CD4-positive, alpha-beta T cell treated with Interleukin-12 subunit alpha and Interleukin-12 subunit beta, for 1 hour (primary cell): Measurements from ENCODE around the gene FNIP2.
A peak's percentile ranks its signal among the peaks of the same experiment; 100 is the strongest.
"Not testable (repeated sequence)": the region's sequence is repeated elsewhere in the genome, so short reads cannot be mapped to it uniquely, and the experiment has no call there.

Source experiments
- DNase-seq: peaks from one replicate; pipeline ENCODE4 v3.0.0-alpha.2; 2020

The FNIP2 gene

DNA sequence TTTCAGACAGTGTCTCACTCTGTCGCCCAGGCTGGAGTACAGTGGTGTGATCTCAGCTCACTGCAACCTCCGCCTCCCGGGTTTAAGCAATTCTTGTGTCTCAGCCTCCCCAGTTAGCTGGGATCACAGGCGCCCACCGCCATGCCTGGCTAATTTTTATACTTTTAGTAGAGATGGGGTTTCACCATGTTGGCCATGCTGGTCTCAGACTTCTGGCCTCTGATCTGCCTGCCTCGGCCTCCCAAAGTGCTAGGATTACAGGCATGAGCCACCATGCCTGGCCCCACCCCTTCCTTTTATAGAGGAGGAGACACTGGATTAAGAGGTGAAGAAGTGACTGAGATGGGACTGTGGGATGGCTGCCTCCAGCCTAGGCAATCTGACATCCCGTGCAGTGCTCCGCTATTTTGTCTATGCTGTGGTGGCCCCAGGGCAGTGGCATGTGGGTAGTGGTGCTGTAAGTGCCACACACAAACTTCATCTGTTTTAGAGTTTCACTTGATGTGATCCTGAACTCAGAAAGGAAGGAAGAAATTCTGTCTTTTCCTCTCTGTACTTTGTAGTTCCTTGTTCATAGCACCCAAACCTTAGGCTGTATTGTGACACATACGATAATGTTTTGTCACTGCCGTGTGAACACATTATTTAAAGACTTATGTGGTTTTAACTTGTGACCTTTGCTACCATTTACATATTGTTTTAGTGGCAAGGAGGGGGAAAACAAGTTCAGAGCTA, 48.9 kb downstream of the FNIP2 start:
- DNase-seq, result no peak

DNA sequence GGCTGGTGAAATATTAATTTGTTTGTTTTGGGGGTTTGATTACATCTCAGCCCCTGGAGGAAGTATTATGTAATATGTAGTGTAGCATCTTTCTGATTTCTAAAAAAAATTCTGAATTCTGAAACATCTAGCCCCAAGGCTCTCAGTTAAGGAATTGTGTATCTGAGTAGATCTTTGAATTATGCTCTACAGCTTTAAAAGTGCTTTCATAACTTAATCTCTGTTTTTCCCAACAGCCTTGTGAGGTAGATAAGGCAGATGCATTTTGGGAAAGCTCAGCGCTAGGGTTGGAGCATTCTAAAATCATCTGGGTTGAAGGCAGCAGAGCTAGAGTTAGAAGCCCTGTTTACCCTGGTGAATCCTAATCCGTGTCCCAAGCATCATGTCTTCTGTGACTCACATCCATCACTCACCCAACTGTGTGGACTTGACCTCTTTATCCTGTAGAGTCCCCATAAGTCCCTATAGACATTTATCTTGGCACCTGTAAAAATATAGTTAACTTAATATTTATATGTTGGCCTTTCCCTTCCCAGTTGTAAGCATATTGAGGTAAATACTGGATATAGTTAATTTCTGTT, 49.8 kb downstream of the FNIP2 start:
- DNase-seq, result no peak

DNA sequence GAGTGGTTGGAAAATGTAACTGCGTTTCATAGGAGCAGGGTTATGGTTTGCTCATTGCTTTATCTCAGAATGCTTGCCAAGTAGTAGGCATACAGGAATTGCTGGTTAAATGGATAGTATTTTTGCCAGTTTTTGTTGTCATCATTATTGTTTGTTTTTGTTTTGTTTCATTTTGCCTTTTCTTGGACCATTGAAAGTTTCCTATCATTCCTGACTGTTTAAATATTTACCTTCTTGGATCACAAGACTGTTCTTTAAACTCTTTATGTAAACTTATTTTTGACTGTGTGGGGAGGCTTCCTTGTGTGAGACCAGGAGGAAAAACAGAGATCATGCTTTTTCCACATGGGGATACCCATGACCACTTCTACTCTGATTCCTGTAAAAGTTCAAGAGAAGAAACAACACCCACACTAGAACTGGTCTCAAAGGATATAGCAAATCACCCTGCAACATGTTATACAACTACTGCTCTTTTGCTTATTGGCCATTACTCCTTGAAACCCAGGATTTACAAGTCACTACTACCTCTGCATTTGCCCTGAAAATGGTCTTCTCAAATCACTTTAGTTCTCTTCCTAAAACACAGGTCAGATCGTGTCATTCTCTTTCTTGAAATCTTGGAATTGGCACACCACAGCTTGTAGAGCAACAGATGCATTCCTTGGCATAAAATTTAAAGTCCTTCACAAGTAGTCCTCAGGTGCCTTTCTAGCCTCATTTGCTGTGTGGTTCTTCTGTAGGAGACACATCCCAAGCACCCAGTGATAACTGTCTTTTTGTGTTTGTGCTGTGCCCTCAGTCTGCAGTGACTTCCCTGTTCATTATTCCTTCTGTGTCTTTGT, 51.3 kb downstream of the FNIP2 start:
- DNase-seq, result no peak

DNA sequence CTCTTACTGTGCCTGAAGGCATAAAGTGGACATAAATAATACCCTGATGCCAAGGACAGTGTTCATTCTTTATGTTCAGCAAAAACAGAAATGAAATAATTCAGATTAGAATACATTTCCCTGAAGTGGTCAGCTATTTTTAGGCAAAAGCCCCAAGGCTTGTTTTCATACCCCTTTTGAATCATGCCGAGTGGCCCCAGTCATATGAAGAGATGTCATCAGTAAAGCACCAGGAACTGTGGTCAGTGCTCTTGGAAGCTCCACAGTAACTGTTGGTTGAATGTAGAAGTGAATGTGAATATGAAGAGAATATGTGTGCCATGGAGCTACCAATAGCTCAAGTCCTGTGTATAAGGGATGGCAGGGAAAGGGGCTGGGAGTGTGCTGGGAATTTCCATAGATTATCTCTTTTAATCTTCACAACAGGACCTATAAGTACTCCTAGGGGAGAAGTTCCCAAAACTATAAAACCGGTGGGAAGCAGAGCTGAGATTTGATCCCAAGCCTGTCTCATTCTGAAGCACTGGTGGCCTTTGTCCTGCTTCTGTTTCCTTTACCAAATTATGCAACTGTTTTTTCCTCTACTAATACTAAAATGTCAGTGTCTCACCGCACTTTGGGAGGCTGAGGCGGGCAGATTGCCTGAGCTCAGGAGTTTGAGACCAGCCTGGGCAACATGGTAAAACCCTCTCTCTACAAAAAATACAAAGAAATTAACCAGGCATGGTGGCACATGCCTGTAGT, 52.6 kb downstream of the FNIP2 start:
- DNase-seq, result no peak

DNA sequence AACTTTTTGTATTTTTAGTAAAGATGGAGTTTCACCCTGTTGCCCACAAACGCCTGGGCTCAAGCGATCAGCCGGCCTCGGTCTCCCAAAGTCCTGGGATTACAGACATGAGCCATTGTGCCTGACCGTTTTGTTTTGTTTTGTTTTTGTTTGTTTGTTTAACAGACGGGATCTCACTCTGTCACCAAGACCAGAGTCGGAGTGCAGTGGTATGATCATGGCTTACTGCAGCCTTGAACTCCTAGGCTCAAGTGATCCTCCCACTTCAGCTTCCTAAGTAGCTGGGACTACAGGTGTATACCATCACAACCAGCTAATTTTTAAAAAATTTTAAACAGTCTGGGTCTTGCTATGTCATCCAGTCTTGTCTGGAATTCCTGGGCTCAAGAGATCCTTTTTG, 53.5 kb downstream of the FNIP2 start:
- no peak for DNase-seq

DNA sequence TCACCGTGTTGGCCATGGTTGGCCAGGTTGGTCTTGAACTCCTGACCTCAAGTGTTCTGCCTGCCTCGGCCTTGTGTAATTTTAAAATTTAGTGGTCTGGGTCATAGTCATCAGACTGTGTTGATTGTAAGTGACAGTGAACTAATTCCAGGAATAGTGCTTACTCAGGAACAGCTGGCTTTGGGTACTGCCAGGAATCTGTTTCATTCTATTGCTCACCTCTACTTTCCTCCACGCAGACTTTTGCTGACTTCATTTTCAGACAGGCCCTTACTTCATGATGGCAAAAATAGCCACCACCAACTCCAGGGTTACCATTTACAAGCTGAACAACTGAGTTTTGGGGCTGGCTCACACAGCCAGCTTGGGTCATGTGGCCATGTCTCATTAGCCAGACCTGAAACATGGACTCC, 54.6 kb downstream of the FNIP2 start:
- no peak for DNase-seq

DNA sequence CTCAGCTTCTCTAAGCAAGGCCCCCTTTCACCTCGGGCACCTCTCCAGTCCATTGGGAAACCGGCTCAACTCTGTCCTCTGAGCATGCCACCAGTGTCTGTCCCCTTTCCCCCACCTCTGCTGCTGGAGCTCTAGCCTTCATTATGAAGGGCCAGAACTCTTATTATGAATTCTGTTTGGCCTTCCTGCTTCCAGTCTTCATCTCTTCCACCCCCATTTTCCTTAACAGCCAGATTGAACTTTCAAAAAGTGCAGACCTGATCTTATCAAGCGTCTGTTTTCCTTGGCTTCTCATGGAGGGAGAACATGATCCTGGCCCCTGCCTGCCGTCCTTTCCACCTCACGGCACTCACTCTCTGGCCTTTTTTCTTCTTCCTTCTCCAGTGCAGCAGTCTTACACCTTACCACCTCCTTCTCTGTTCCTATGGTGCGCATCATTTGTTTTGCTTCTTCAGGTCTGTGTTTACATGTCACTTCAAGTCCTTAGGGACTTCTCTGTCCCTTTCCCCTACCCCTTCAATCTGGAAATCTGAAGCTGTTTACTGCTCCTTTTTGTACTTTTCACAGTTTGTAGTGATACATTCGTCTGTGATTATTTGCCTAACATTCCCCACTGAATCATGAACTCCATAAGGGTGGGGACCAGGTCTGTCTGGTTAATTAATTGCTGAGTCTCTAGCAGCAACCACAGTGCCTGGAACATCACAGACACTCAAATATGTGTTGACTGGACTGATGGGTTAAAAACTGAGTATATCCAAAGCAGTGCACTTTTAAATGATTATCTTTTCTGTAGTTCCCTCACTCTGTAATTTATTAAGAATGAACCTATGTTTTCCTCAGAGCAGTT, 55.8 kb downstream of the FNIP2 start:
- DNase-seq, result no peak

DNA sequence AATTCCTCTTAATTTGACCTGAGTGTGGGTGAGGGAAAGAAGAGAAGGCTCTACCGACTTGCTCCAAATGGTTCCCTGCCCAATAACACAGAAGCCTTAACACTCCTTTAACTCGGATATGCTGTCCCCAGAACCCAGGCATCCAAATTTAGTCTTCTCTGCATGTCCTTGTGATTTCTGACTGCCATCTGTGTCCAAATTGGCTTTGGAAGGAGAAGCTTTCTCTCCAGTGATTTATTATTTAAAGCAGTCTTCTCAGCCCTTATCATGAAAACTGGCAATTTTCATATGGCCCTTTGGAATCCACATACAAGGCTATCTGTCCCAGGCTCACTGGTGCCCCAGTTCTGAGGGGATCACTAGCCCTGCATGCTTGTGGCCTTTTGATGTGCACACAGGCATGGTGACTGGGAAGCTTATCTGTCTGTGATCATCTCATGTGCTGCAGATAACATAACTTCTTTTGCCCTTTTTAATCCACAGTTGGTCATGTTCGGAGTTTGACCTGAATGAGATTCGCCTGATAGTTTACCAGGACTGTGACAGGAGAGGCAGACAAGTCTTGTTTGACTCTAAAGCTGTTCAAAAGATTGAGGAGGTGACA, 56.7 kb downstream of the FNIP2 start:
- DNase-seq, result no peak

DNA sequence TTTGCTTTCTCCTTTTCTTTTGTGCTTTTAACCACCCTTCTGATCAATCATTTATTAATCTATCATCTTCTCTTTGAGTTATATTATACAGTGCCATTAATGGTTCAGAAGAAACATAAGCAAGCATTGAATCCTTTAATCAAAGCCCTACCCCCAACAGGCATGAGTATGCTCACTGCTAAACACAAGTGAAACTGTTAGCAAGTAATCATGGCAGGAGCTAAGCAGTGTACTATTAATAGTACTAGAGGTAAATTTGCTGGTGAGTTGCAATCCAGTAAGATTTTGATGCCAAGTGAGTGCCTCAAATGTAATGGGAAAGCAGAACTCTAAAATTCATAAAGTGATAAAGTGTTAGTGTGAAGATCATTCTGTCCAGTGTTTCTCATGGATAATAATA, 57.2 kb downstream of the FNIP2 start:
- no peak for DNase-seq

DNA sequence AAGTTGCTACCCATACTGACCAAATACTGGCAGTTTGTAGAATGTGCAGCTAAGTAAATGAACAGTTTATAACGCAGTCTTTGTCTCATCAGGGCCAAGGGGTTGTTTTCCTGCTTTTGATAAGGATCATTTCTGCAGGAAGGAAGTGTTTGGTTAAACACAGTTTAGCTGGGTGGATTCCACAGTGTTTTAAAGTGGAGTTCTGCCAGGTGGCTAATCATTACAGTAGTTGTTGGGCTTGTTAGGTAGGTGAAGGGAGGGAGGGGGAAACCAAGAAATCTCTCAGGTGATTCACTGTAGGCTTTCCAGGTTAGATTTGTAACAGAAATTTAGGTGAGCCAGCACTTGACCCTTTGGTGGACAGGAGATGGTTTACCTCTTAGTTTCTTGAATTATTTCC, 58.1 kb downstream of the FNIP2 start:
- DNase-seq, result peak; percentile 28

DNA sequence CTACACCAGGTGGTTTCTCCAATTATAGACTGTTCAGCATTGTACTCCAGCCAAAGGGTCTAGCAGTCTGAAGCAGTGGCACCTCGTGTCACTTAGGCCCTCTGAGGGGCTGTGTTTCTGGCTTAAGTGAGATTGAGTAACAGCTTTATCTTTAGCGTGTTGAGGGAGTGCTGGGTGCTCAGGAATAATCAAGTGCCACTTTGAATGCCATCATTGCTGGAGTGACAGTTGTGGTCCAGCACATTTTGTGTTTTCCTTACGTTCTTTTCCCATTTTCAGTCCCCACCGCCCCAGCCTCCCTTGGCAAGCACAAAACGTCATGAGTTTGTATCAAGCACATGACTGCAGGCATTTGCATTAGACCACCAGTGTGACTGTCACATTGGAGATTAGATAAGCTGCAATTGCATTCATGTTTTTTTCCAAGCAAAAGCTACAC, 58.7 kb downstream of the FNIP2 start:
- DNase-seq, result no peak

DNA sequence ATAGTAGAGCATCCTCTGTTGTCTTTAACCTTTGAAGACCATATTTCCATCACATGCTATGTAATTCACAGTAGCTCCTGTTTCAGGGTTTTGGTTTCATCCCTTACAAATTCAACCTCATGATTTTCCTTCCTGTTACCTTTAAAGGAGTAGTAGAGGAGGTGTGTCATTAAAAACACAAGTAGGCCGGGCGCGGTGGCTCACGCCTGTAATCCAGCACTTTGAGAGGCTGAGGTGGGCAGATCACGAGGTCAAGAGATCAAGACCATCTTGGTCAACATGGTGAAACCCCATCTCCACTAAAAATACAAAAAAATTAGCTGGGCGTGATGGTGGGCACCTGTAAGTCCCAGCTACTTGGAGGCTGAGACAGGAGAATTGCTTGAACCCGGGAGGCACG, 59.3 kb downstream of the FNIP2 start:
- DNase-seq, result not testable (repeated sequence)

DNA sequence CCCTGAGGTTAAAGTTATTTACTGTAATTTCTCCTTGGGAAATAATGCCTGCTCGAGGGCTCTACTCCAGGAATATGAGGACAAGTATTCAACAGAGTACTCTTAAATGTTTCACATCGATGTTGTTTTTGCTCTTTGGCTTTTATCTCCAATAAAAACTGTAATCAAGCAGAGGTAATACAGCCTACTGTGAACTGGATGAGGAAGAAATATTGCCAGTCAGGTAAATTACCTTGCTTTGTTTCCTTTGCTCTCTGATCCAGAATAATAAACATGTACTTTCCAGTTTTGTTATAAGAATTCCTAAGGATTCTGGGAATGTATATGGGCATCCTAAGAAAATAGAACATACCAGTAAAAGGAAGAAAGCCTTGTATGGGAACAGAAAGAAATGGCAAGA, 60.4 kb downstream of the FNIP2 start:
- DNase-seq, result no peak

DNA sequence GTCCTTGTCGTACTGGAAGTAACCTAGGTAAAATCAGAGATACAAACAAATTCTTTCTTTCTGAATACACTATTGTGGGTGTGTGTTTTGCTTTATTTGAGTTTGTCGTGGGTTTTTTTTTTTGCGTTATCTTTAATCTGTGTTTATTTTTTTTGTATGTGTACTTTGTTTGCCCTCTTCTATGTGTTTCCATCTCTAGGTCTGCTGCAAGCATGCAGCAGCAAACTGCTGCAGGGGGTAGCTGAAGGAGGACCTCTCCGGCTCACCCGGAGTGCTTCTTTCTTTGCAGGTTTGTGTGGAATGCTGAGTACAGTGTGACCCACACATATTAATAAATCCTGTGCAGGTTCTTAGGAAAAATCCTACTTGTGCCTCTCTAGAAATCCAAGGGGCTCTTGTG, 64.8 kb downstream of the FNIP2 start:
- no peak for DNase-seq

DNA sequence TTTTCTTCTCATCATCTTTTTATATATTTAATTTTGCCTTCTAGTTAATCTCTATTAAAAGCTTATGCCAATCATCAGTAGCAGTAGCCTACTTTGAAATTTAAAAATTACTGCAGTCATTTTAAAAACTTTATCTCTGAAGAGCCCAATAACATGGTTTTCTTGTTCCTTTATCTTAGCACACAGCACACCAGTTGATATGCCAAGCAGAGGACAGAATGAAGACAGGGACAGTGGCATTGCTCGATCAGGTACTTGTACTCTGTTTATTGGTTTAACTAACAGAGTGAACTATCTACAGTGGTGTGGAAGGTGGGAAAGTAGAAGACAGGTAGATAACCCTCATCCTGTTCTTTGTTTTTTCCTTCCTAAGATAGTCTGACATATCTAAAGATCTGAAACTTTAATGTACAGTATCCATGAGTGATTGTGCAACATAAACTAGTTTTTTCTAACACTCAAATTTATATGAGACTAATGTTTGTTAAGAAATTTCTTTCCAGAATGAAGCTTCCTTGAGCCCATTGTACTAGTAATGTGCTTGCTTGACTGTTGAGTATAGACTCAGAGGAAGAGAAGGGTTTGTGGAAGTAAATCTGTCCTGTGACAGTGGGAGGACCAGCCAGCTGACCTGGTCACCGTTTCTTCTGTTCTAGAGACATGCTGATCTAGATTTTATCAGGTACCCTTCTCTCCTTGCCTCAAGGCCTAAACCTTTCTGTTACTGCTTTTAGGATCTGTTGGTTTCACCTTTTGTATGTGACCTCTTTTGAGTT, 66.6 kb downstream of the FNIP2 start:
- no peak for DNase-seq

DNA sequence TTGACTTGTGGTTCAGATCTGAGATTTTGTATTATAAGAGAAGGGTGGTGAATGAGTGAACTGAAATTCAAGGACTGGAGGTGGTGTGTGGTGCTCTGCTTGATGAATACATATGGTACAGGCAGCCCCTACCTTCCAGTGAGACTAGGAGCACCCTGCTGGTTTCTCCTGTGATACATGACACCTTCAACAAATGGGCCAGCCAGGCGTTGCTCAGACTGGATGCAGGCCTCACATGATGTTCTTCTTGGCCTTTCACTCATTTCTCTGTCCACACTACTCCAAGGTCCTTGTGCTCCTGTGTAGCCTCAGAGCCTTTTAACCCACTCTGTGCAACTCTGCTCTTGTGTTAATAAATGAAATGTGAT, 67.2 kb downstream of the FNIP2 start:
- DNase-seq, result no peak

DNA sequence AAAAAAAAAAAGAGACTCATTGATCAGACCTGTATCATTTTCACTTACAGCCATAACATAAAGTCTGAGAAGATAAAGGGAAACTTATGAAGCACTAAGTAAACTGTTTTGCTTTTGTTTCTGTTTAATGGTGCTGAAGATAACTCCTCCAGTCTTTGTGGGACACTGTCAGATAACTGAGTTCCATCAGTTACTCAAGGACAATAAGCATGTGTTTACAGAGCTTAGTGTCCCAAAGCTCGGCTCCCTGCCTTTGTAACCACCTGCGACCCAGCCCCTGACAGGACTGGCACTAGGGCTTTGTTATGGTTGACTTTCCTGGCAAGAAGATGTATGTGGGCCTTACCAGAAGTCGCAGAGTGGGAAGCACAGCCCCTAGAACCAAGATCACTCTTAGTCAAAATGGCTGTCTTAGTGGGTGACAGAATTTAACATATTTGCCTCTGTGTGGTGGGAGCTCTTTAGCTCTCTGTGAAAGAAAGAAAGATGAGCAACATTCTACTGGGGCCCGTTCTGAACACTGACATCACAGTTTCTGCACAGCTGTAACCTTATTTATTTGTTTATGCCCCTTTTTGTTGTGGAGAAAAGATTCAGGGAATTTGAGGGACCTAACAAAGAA, 68.1 kb downstream of the FNIP2 start:
- DNase-seq, result no peak

DNA sequence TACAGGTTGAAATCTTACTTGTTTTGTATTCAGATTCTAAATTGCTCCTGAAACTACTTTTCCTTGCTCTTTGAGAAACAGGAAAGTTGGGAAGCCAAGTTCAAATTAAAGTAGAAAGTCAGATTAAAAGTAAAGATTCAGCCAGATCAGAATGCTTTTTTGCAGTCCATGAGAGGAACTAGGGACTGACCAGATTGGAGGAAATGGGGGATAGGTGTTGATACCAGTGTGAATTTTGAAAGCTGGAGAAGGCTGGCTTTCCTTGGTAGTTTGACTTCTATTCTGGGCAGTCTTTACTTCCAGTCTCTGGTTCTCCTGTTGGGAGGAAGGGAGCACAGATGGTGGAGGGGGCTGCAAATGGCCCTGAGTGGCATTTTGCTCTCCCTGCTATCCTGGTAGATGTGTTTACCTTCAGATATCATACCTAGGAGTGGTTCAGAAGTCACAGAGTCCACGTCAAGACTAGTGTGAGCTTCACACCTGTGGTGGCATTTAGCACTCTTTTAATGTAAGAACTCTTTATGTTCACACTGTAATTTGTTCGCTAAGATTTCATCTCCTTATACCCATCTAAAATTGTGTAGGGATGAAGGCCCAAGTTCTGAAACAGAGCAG, 68.8 kb downstream of the FNIP2 start:
- no peak for DNase-seq

DNA sequence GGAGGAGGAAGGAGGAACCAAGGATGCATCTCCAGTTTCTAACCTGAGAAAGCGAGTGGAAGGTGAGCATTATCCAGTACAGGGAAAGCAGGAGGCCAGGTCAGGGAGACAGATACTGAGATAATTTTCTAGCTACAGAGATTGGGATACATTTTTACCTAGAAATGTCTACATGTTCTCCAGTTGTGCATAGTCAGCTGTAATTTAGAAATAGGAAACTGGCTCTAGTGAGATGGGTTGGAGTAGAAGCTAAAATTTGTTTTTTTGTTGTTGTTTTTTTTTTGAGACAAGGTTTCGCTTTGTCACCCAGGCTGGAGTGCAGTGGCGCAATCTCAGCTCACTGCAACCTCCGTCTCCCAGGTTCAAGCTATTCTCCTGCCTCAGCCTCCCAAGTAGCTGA, 71.3 kb downstream of the FNIP2 start:
- no peak for DNase-seq

DNA sequence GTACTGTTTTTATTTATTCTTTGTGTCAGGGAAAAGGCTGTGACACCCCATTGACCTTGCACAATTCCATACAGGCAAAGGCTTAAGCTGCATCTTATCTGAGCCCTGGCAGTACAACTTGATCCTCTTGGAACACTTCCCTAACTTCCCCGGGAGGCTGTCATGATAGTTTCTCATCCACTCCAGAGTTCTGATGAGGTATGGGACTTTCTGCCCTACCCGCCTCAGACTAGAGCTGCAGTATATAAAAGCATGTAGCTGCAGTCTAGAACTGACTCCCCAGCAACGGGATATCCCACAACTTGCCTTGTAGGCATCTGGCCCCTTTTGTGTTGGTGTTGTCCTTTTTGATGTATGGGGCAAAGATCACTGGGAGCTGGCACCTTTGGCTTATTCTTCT, 72.7 kb downstream of the FNIP2 start:
- no peak for DNase-seq
